Parathyroid adenoma (tissue), 2 donors: ENCODE measurements around the gene SKOR1.

ENCODE experiments used
- H2AFZ ChIP-seq: fragments of 300-600 bp; sonication (generic); one replicate; pipeline ENCODE4 v1.7.0; 2017; ENCODE audit warnings: antibody characterized with exemption, mild to moderate bottlenecking
- H3K27ac ChIP-seq: fragments of 300-600 bp; sonication (generic); one replicate; pipeline ENCODE4 v1.7.0; 2017
- H3K27me3 ChIP-seq: fragments of 300-600 bp; sonication (generic); one replicate; pipeline ENCODE4 v1.7.0; 2017; ENCODE audit warnings: low read length; ENCODE audit not compliant: control insufficient read depth, insufficient read depth
- H3K36me3 ChIP-seq: fragments of 300-600 bp; sonication (generic); one replicate; pipeline ENCODE4 v1.7.0; 2017; ENCODE audit warnings: low read length; ENCODE audit not compliant: control insufficient read depth, insufficient read depth
- H3K4me1 ChIP-seq: fragments of 300-600 bp; sonication (generic); one replicate; pipeline ENCODE4 v1.7.0; 2017; ENCODE audit warnings: control low read depth
- H3K4me2 ChIP-seq: fragments of 300-600 bp; sonication (generic); one replicate; pipeline ENCODE4 v1.7.0; 2017; ENCODE audit warnings: low read length
- H3K4me3 ChIP-seq: fragments of 300-600 bp; sonication (generic); one replicate; pipeline ENCODE4 v1.7.0; 2017; ENCODE audit warnings: low read depth, low read length
- H3K79me2 ChIP-seq: fragments of 300-600 bp; sonication (generic); one replicate; pipeline ENCODE4 v1.7.0; 2017; ENCODE audit warnings: control low read depth
- H3K9ac ChIP-seq: fragments of 300-600 bp; sonication (generic); one replicate; pipeline ENCODE4 v1.7.0; 2017; ENCODE audit warnings: mild to moderate bottlenecking
- H3K9me3 ChIP-seq: fragments of 300-600 bp; sonication (generic); one replicate; pipeline ENCODE4 v1.7.0; 2017; ENCODE audit warnings: low read length; ENCODE audit not compliant: control insufficient read depth
- TF ChIP-seq, protein P1 (sequence below): fragments of 300-600 bp; sonication (generic); IDR thresholded peaks from one replicate; pipeline ENCODE4 v1.7.0; 2017; ENCODE audit warnings: antibody characterized with exemption, mild to moderate bottlenecking
- donor health status: primary hyperparathyroidism.

SKOR1 gene

DNA sequence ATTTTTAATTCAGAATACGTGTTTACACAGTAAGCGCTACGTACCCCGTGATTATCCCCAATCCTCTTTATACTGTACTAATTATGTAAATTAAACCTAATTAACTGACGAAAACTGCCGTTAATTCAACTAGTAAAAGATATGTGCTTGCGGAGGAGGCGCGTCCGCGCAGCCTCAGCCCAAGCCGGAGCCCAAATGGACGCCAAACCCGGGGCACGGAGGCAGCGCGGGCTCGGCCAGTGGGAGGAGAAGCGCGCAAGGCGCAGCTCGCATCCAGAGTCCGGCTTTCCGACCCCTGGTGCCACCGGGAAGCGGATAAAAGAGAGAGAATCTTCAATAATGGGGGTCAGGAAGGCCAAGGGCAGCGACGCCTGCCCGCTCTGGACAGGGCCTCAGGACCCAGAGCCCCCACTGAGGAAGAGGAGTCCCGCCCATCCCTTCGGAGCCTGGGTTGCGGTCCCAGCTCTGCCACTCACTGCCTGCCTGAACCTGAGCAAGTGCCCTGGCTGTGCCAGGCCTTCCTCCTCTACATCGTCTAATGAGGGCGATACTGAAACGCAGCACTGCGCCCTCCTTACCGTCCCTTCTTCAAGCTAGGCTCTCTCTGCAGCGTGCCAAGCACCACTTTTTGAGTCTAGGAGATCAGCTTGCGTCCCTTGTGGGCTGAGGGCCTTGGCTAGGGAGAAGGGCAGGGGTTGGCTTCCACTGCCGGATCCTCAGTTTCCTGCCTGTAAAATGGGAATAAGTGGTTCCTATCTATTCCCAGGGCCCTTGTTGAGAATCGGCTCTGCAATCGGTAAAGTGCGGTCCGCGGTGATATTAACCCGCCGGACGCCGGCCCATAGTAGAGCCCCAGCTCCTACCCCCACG lies 5.0 kb upstream of the SKOR1 start:
- Histone ChIP-seq H2AFZ (no peak overlapping the region), H3K9ac (no peak overlapping the region), H3K36me3 (no peaks in the 10 kb centered on the region), H3K79me2 (no peaks in the 10 kb centered on the region), H3K4me1 (no peaks in the 10 kb centered on the region), H3K27me3 (peaks cover 3% of the 10 kb centered on the region), H3K27ac (no peak overlapping the region), H3K9me3 (no peaks in the 10 kb centered on the region), H3K4me3 (no peak overlapping the region), H3K4me2 (no peak overlapping the region)
- TF ChIP-seq, protein P1, sequence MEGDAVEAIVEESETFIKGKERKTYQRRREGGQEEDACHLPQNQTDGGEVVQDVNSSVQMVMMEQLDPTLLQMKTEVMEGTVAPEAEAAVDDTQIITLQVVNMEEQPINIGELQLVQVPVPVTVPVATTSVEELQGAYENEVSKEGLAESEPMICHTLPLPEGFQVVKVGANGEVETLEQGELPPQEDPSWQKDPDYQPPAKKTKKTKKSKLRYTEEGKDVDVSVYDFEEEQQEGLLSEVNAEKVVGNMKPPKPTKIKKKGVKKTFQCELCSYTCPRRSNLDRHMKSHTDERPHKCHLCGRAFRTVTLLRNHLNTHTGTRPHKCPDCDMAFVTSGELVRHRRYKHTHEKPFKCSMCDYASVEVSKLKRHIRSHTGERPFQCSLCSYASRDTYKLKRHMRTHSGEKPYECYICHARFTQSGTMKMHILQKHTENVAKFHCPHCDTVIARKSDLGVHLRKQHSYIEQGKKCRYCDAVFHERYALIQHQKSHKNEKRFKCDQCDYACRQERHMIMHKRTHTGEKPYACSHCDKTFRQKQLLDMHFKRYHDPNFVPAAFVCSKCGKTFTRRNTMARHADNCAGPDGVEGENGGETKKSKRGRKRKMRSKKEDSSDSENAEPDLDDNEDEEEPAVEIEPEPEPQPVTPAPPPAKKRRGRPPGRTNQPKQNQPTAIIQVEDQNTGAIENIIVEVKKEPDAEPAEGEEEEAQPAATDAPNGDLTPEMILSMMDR: no peak

DNA sequence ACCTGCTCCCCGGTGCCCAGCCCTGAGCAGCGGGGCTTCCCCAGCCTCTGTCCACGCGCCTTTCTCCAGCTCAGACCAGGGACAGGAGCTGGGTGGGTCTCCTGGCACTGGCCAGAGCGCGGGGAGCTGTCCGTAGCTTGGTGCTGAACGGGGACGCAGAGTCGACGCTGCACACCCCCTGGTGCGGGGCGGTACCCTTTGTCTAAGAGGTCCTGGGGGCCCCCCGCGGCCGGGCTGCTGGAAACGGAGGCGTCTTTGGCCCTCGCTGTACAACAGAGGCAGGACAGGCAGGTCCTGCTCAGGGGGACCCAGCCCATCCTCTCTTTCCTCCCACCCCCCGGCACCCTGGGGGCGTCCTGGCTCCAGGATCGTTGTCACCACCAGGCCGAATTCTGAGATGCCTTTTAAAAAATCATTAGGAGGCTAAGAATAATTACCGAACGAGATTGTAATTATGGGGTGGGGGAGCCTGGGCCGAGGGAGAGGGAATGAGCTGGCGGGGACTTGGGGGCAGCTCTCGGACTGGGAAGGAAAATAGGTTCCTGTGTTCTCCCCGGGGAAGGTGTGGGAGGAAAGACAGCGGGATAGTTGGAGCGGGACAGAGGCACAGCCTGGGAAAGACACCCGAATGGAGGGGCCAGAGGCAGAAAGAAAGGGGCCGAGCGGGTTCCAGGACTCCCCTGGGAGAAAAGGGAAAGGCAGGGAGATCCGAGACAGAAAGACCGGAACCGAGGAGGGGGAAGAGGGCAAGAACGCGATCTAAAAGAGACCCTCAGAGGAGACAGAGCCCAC lies 4.1 kb upstream of the SKOR1 start:
- Histone ChIP-seq H3K4me2 (no peak overlapping the region), H3K27ac (no peak overlapping the region), H2AFZ (no peak overlapping the region), H3K4me1 (no peaks in the 10 kb centered on the region), H3K79me2 (no peaks in the 10 kb centered on the region), H3K27me3 (peaks cover 3% of the 10 kb centered on the region), H3K4me3 (no peak overlapping the region), H3K9me3 (no peaks in the 10 kb centered on the region), H3K9ac (no peak overlapping the region), H3K36me3 (no peaks in the 10 kb centered on the region)
- TF ChIP-seq, protein P1: no peak

DNA sequence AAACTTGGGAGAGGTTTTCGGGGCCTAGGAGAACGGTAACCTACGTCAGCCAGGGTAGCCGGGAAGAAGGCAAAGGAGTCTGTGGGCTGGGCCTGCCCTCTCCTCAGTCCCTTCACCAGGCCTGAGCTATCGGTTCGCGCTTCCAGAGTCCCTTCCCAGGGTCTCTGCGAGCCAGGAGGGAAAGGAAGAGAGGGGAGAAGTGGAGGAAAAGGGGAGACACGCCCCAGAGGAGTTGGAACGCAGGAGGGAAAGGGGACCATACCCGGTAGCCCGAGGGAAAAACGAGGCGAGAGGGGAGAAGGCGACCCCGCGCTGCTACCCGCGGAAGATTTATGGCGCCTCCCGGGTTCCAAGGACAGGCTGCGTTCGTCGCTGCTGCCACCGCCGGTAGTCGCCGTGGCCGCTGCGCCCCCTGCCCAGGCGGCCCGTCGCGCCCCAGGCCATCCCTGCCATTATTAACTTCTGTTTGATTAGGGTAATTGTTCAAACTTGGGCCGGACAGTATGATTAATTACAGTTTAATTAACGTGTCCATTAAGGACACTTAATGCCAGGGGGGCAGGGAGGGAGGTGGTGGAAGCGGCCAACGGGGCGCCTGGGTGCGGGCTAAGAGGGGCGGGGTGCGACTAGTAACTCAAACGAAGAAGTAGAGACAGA lies 3.4 kb upstream of the SKOR1 start:
- Histone ChIP-seq H3K79me2 (no peaks in the 10 kb centered on the region), H3K9me3 (no peaks in the 10 kb centered on the region), H3K9ac (no peak overlapping the region), H2AFZ (no peak overlapping the region), H3K27ac (no peak overlapping the region), H3K4me1 (no peaks in the 10 kb centered on the region), H3K4me3 (no peak overlapping the region), H3K36me3 (no peaks in the 10 kb centered on the region), H3K27me3 (peaks cover 3% of the 10 kb centered on the region), H3K4me2 (no peak overlapping the region)
- TF ChIP-seq, protein P1: no peak

DNA sequence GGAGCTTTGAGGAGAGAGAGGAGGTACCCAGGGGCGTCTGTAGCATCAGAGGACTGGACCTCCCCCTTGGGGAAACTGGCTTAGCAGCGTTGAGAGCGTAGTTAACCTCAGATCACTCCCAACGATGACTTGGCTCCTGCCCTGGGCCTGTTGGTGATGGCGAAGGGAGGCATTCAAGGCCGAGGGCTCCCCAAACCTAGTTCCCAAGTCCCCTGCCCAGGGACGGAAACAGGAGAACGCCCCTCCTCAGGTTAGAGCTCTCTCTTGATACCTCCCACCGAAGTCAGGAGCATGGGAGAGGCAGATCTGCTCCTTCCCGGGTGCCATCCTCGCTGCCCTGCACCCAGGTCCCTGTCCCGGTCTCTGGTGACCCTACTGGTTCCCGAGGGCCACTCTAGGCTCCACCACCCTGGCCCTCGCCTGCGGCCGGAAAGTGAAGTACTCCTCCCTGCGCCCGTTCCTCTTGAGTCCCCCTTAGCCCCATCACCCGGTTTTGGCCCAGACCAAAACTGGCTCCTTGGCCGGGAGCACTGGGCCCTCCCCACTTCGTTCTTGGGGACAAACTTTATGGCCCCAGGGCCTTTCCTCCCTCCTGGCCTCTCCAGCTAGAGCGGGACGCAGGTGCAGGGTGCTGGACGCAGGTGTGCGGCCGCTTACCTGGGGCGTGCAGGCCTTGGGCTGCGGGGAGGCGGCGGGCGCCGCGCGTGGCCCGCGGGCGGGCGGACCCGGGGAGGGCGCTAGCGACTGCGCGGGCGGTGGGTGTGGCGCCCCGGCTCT lies 2.6 kb upstream of the SKOR1 start:
- Histone ChIP-seq H3K9ac (no peak overlapping the region), H2AFZ (no peak overlapping the region), H3K79me2 (no peaks in the 10 kb centered on the region), H3K36me3 (no peaks in the 10 kb centered on the region), H3K27ac (no peak overlapping the region), H3K4me3 (no peak overlapping the region), H3K9me3 (no peaks in the 10 kb centered on the region), H3K27me3 (peaks cover 3% of the 10 kb centered on the region), H3K4me2 (no peak overlapping the region), H3K4me1 (no peaks in the 10 kb centered on the region)
- TF ChIP-seq, protein P1: no peak
